Body of pancreas (tissue), 4 donors: ENCODE results near the gene HES4. TPM values are rescaled to one million over a fixed set of nuclear protein-coding genes. Genes with fewer than 3 reads are reported as not detected.

Experiments used
- ATAC-seq: fragments of 150-250 bp; one replicate; pipeline ENCODE4 v1.9.1; 2016
- DNase-seq, 4 donors: peaks; one replicate each; pipeline ENCODE4 v3.0.0-alpha.2; 2019
- H3K27ac ChIP-seq, 4 donors: fragments of 200-600 bp; sonication (generic); 1 replicate in 3 of 4; 2 replicates in 1 of 4; pipeline versions ENCODE4 v1.5.1 to v1.6.1; 2016 to 2019; ENCODE audit warnings: mild to moderate bottlenecking in 1 of 4, mixed read lengths in 1 of 4, moderate library complexity in 1 of 4
- H3K27me3 ChIP-seq, 2 donors: fragments of 200-600 bp; sonication (generic); one replicate each; pipeline ENCODE4 v1.6.0; 2016; ENCODE audit warnings: mild to moderate bottlenecking in 1 of 2
- H3K36me3 ChIP-seq, 2 donors: fragments of 200-600 bp; sonication (generic); replicated peaks in 1 of 2; 2 replicates each; pipeline ENCODE4 v1.5.1; 2016; ENCODE audit warnings: low read depth in 2 of 2; ENCODE audit not compliant: insufficient read depth in 1 of 2
- H3K4me1 ChIP-seq: fragments of 200-600 bp; sonication (generic); one replicate; pipeline ENCODE4 v1.6.0; 2016
- H3K4me3 ChIP-seq, 2 donors: fragments of 200-600 bp; sonication (generic); 1 replicate in 1 of 2; 2 replicates in 1 of 2; pipeline ENCODE4 v1.5.1; 2016 to 2019
- H3K9me3 ChIP-seq, 3 donors: fragments of 200-600 bp; sonication (generic); 1 replicate in 2 of 3; 2 replicates in 1 of 3; pipeline ENCODE4 v1.5.1; 2016
- CTCF ChIP-seq, 7 experiments: fragments of 450-650 bp in 4 of 7; fragments of 200-600 bp in 3 of 7; sonication (generic) in 3 of 7; IDR thresholded peaks; one replicate each; pipeline ENCODE4 v1.5.1; 2016 to 2019; ENCODE audit warnings: antibody characterized with exemption in 7 of 7
- POLR2A ChIP-seq, 3 donors: fragments of 450-650 bp; IDR thresholded peaks; one replicate each; pipeline ENCODE4 v1.6.1; 2016; ENCODE audit warnings: antibody characterized with exemption in 3 of 3, mild to moderate bottlenecking in 2 of 3
- WGBS, 2 donors: methylation state at CpG; one replicate each; pipeline ENCODE4 v1.1.5; 2017; 5-methylcytosine and 5-hydroxymethylcytosine counted together
- intact Hi-C: fragments of 100-400 bp; cut with DNase I; formaldehyde crosslinking; loops from one replicate; pipeline ENCODE4 v1.15.1; 2023
- total RNA-seq, 2 donors: library from RNA; depleted of rRNA; stranded (reverse); fragments of >200 nt; gene quantifications; one replicate each; pipeline ENCODE4 v1.1.0, GENCODE V29; 2016

Gene HES4
- total RNA-seq, 2 donors from 2014 or later: 44.1 to 97.2 TPM

GRCh38 chr1:1042835-1043234, 42.9 kb upstream of the HES4 start:
- H3K27me3 ChIP-seq: no peaks in the 10 kb centered on the region
- no peak for TF ChIP-seq POLR2A (IDR thresholded peaks at IDR 0.05)
- no peak for TF ChIP-seq CTCF (IDR thresholded peaks at IDR 0.05)
- no peaks in the 10 kb centered on the region for H3K36me3 ChIP-seq
- WGBS, 2 donors: 94% methylated on average over 9 to 10 of the region's 10 CpGs
- peaks cover 12% of the 10 kb centered on the region for H3K4me1 ChIP-seq
- no peaks in the 10 kb centered on the region for H3K9me3 ChIP-seq
- ATAC-seq: no peak
- intact Hi-C loops: no loop called here
- no peak overlapping the region for H3K4me3 ChIP-seq
- DNase-seq: no peak
- H3K27ac ChIP-seq: no peak overlapping the region

- no peaks in the 10 kb centered on the region for H3K9me3 ChIP-seq
- WGBS, 2 donors: 90% methylated on average over 12 of the region's 25 CpGs; no CpG with 5 or more reads in 1 of the 2 donors
- H3K4me3 ChIP-seq: no peak overlapping the region
- H3K4me1 ChIP-seq: peaks cover 22% of the 10 kb centered on the region
- DNase-seq (no peak), ATAC-seq (no peak)
- no peak overlapping the region for H3K27ac ChIP-seq
- no peaks in the 10 kb centered on the region for H3K27me3 ChIP-seq
- no peak for TF ChIP-seq POLR2A (IDR thresholded peaks at IDR 0.05)
- no peak for TF ChIP-seq CTCF (IDR thresholded peaks at IDR 0.05)
- no peaks in the 10 kb centered on the region for H3K36me3 ChIP-seq
- intact Hi-C loops: no loop called here
Observed at GRCh38 chr1:1041873-1042272, 42.0 kb upstream of the HES4 start.

GRCh38 chr1:1041092-1041523, 41.2 kb upstream of the HES4 start:
- H3K27ac ChIP-seq: no peak overlapping the region
- 73 to 90% methylated on average over 16 to 52 of the region's 60 CpGs for WGBS, 2 donors
- peaks cover 23% of the 10 kb centered on the region for H3K4me1 ChIP-seq
- DNase-seq: no peak
- TF ChIP-seq CTCF (IDR thresholded peaks at IDR 0.05): no peak
- no peak for TF ChIP-seq POLR2A (IDR thresholded peaks at IDR 0.05)
- intact Hi-C loops: no loop called here
- ATAC-seq: no peak
- H3K27me3 ChIP-seq: no peaks in the 10 kb centered on the region
- H3K9me3 ChIP-seq: no peaks in the 10 kb centered on the region
- no peak overlapping the region for H3K4me3 ChIP-seq
- H3K36me3 ChIP-seq: no peaks in the 10 kb centered on the region

GRCh38 chr1:1040004-1040991, 40.4 kb upstream of the HES4 start:
- intact Hi-C loops: no loop called here
- Histone ChIP-seq H3K27me3 (no peaks in the 10 kb centered on the region), H3K36me3 (no peaks in the 10 kb centered on the region), H3K9me3 (no peaks in the 10 kb centered on the region), H3K4me3 (no peak overlapping the region), H3K4me1 (peaks cover 23% of the 10 kb centered on the region), H3K27ac (peak overlapping the region in 1 of 4 donors; percentile 14)
- TF ChIP-seq CTCF (IDR thresholded peaks at IDR 0.05): peak in 3 of 7 experiments; percentile 6 to 30 (median 10)
- no peak for TF ChIP-seq POLR2A (IDR thresholded peaks at IDR 0.05)
- peak; percentile 85 for ATAC-seq
- WGBS, 2 donors: 13 to 65% methylated on average over 8 to 83 of the region's 99 CpGs
- peak; percentile 67 to 80 (median 74) for DNase-seq
